ENCODE data around the gene GSTA4. TPM values are rescaled to one million over a fixed set of nuclear protein-coding genes. Genes with fewer than 3 reads are reported as not detected.

GSTA4 gene
- total and polyA plus RNA-seq, 2 experiments from 2014 or later, result 19.3 to 29.9 TPM

DNA sequence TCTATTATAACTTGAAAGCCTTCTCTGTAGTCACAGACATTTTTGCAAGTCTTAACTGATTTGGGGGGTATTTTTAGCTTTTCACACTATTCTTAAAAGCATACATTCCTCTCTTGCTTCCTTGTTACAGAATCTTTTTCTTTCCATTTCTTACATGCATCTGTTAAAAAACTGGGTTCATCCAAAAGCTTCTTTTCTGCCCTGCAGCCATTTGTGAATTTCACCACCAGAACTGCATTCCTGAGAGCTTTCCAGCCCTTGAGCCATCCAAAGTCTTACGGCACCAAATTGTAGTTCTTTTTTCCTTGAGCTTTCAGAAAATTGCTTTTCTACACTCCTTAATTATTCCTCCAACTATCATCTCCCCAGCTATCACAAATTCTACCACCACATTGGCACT lies 19.7 kb upstream of the GSTA4 start:
- DNase-seq (ENCODE audit: low spot score) (no peak), ATAC-seq (no peak)
- H3K27ac Mint-ChIP-seq, result no peak overlapping the region
- Histone ChIP-seq H2AFZ (no peak overlapping the region), H3K4me3 (no peak overlapping the region), H3K4me2 (no peak overlapping the region), H3F3A (replicated peaks; ENCODE audit: low read depth) (no peaks in the 10 kb centered on the region), H3K9me2 (ENCODE audit: insufficient read depth) (no peaks in the 10 kb centered on the region), H4K20me1 (replicated peaks; ENCODE audit: insufficient read depth) (no peaks in the 10 kb centered on the region), H3K27me3 (ENCODE audit: insufficient read depth) (no peaks in the 10 kb centered on the region), H3K79me2 (replicated peaks; ENCODE audit: insufficient read depth) (no peaks in the 10 kb centered on the region), H3K27ac (ENCODE audit: low read depth) (no peak overlapping the region), H3K4me1 (ENCODE audit: insufficient read depth) (no peaks in the 10 kb centered on the region), H3K36me3 (ENCODE audit: insufficient read depth) (0 out of 2 replicates have a peak, but pooled peaks cover 3% of the 10 kb centered on the region)
- H3K27me3 Mint-ChIP-seq (ENCODE audit: insufficient read depth, low read depth, poor library complexity), result peaks cover 2% of the 10 kb centered on the region
- peaks cover 34% of the 10 kb centered on the region for H3K36me3 Mint-ChIP-seq (ENCODE audit: low read depth)
- no peak overlapping the region for H3K4me3 Mint-ChIP-seq
- TF ChIP-seq, protein P1, sequence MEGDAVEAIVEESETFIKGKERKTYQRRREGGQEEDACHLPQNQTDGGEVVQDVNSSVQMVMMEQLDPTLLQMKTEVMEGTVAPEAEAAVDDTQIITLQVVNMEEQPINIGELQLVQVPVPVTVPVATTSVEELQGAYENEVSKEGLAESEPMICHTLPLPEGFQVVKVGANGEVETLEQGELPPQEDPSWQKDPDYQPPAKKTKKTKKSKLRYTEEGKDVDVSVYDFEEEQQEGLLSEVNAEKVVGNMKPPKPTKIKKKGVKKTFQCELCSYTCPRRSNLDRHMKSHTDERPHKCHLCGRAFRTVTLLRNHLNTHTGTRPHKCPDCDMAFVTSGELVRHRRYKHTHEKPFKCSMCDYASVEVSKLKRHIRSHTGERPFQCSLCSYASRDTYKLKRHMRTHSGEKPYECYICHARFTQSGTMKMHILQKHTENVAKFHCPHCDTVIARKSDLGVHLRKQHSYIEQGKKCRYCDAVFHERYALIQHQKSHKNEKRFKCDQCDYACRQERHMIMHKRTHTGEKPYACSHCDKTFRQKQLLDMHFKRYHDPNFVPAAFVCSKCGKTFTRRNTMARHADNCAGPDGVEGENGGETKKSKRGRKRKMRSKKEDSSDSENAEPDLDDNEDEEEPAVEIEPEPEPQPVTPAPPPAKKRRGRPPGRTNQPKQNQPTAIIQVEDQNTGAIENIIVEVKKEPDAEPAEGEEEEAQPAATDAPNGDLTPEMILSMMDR (conservative IDR thresholded peaks at IDR 0.05; ENCODE audit: low read depth in 2 of 2), result no peak
- TF ChIP-seq, protein P2, sequence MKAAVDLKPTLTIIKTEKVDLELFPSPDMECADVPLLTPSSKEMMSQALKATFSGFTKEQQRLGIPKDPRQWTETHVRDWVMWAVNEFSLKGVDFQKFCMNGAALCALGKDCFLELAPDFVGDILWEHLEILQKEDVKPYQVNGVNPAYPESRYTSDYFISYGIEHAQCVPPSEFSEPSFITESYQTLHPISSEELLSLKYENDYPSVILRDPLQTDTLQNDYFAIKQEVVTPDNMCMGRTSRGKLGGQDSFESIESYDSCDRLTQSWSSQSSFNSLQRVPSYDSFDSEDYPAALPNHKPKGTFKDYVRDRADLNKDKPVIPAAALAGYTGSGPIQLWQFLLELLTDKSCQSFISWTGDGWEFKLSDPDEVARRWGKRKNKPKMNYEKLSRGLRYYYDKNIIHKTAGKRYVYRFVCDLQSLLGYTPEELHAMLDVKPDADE (IDR thresholded peaks at IDR 0.05), result no peak
- TF ChIP-seq NANOG (IDR thresholded peaks at IDR 0.05; ENCODE audit: borderline replicate concordance) (no peak), CREB1 (CRISPR knock-in tag; IDR thresholded peaks at IDR 0.05; ENCODE audit: low read depth) (no peak), POLR2AphosphoS5 (IDR thresholded peaks at IDR 0.05; ENCODE audit: low read depth) (no peak), JUNB (IDR thresholded peaks at IDR 0.05; ENCODE audit: unreplicated experiment) (no peak), ZNF114 (CRISPR knock-in tag; IDR thresholded peaks at IDR 0.05) (no peak)
- H3K9me3 Mint-ChIP-seq, result no peaks in the 10 kb centered on the region; the same call in 2 of the 3 replicates
- H3K4me1 Mint-ChIP-seq, result peaks cover 2% of the 10 kb centered on the region; the same call in 1 of the 3 replicates

DNA sequence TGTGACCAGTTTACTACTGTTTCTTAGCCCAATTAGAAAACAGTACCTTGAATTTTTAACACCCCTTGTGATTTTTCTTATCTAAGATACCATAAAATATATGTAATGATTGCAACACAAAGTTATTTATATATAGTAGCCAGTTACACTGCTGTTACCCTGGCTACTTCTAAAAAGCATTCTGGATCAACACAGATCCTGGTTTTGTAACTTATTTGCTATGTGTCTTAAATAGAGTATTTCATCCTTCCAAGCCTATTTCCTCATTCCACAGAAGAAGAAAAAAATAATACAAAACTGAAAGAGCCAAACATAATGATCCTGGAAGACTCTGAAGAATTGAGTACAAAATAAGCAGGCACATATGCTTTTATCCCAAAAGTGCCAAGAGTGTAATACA lies 19.0 kb upstream of the GSTA4 start:
- ATAC-seq, result no peak

DNA sequence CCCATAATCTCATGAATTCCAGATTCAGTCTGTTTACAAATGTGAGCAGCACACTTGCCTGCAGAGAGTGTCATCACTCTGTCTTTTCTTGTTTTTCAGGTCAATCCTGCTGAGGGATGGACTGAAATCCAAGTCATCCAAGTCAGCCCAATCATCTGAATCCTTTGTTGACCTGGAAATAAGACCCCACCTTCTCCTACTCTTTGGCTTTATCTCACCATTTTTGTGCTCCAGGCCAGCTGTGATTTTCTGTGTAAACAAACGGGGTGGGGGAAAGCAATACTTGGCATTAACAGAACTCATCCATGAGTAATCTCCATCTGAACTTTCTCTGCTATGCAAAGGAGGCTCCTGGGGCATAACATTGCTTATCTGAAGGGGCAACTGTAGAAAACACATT lies 16.9 kb upstream of the GSTA4 start:
- H3K4me3 ChIP-seq, result no peak overlapping the region
- no peaks in the 10 kb centered on the region for H3K9me2 ChIP-seq (ENCODE audit: insufficient read depth)
- no peaks in the 10 kb centered on the region for H3K27me3 ChIP-seq (ENCODE audit: insufficient read depth)
- DNase-seq (ENCODE audit: low spot score) (no peak), ATAC-seq (no peak)
- H3K36me3 ChIP-seq (ENCODE audit: insufficient read depth), result 0 out of 2 replicates have a peak, but pooled peaks cover 7% of the 10 kb centered on the region
- H3K4me1 ChIP-seq (ENCODE audit: insufficient read depth), result no peaks in the 10 kb centered on the region
- Mint-ChIP-seq H3K36me3 (ENCODE audit: low read depth) (peaks cover 32% of the 10 kb centered on the region), H3K4me3 (no peak overlapping the region), H3K9me3 (no peaks in the 10 kb centered on the region), H3K27ac (no peak overlapping the region), H3K4me1 (no peaks in the 10 kb centered on the region), H3K27me3 (ENCODE audit: insufficient read depth, low read depth, poor library complexity) (peaks cover 2% of the 10 kb centered on the region)
- no peaks in the 10 kb centered on the region for H3K79me2 ChIP-seq (replicated peaks; ENCODE audit: insufficient read depth)
- H4K20me1 ChIP-seq (replicated peaks; ENCODE audit: insufficient read depth), result no peaks in the 10 kb centered on the region
- no peak overlapping the region for H3K27ac ChIP-seq (ENCODE audit: low read depth)
- no peaks in the 10 kb centered on the region for H3F3A ChIP-seq (replicated peaks; ENCODE audit: low read depth)
- H3K4me2 ChIP-seq, result no peak overlapping the region
- H2AFZ ChIP-seq, result no peak overlapping the region
- TF ChIP-seq STAT1 (IDR thresholded peaks at IDR 0.05; ENCODE audit: unreplicated experiment) (no peak), CREB1 (CRISPR knock-in tag; IDR thresholded peaks at IDR 0.05; ENCODE audit: low read depth) (no peak), EZH2 (IDR thresholded peaks at IDR 0.05; ENCODE audit: low read depth, unreplicated experiment) (no peak), ZNF114 (CRISPR knock-in tag; IDR thresholded peaks at IDR 0.05) (no peak), EZH2phosphoT487 (IDR thresholded peaks at IDR 0.05; ENCODE audit: unreplicated experiment) (no peak)
- TF ChIP-seq, protein P1 (conservative IDR thresholded peaks at IDR 0.05; ENCODE audit: low read depth in 2 of 2), result no peak
- TF ChIP-seq, protein P3, sequence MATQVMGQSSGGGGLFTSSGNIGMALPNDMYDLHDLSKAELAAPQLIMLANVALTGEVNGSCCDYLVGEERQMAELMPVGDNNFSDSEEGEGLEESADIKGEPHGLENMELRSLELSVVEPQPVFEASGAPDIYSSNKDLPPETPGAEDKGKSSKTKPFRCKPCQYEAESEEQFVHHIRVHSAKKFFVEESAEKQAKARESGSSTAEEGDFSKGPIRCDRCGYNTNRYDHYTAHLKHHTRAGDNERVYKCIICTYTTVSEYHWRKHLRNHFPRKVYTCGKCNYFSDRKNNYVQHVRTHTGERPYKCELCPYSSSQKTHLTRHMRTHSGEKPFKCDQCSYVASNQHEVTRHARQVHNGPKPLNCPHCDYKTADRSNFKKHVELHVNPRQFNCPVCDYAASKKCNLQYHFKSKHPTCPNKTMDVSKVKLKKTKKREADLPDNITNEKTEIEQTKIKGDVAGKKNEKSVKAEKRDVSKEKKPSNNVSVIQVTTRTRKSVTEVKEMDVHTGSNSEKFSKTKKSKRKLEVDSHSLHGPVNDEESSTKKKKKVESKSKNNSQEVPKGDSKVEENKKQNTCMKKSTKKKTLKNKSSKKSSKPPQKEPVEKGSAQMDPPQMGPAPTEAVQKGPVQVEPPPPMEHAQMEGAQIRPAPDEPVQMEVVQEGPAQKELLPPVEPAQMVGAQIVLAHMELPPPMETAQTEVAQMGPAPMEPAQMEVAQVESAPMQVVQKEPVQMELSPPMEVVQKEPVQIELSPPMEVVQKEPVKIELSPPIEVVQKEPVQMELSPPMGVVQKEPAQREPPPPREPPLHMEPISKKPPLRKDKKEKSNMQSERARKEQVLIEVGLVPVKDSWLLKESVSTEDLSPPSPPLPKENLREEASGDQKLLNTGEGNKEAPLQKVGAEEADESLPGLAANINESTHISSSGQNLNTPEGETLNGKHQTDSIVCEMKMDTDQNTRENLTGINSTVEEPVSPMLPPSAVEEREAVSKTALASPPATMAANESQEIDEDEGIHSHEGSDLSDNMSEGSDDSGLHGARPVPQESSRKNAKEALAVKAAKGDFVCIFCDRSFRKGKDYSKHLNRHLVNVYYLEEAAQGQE (IDR thresholded peaks at IDR 0.05; ENCODE audit: unreplicated experiment), result no peak

More for the DNA sequence above, 19.0 kb upstream of the GSTA4 start:
- Mint-ChIP-seq H3K36me3 (ENCODE audit: low read depth) (peaks cover 36% of the 10 kb centered on the region), H3K27ac (no peak overlapping the region), H3K4me3 (no peak overlapping the region), H3K4me1 (peaks cover 2% of the 10 kb centered on the region; the same call in 1 of the 3 replicates), H3K9me3 (no peaks in the 10 kb centered on the region; the same call in 2 of the 3 replicates), H3K27me3 (ENCODE audit: insufficient read depth, low read depth, poor library complexity) (peaks cover 2% of the 10 kb centered on the region)
- Histone ChIP-seq H3K4me2 (no peak overlapping the region), H3K27me3 (ENCODE audit: insufficient read depth) (no peaks in the 10 kb centered on the region), H3K27ac (ENCODE audit: low read depth) (no peak overlapping the region), H2AFZ (no peak overlapping the region), H3K4me3 (no peak overlapping the region), H3K36me3 (ENCODE audit: insufficient read depth) (0 out of 2 replicates have a peak, but pooled peaks cover 5% of the 10 kb centered on the region), H3K9me2 (ENCODE audit: insufficient read depth) (no peaks in the 10 kb centered on the region), H3K79me2 (replicated peaks; ENCODE audit: insufficient read depth) (no peaks in the 10 kb centered on the region), H3F3A (replicated peaks; ENCODE audit: low read depth) (no peaks in the 10 kb centered on the region), H4K20me1 (replicated peaks; ENCODE audit: insufficient read depth) (no peaks in the 10 kb centered on the region), H3K4me1 (ENCODE audit: insufficient read depth) (no peaks in the 10 kb centered on the region)
- DNase-seq (ENCODE audit: low spot score), result no peak
- no peak for TF ChIP-seq CREB1 (CRISPR knock-in tag; IDR thresholded peaks at IDR 0.05; ENCODE audit: low read depth)
